SK-N-SH (cell line): ENCODE measurements around the gene DUXB.

ENCODE experiments used
- CTCF ChIP-seq: fragments of 200-600 bp; sonication (generic); IDR thresholded peaks from 2 replicates; pipeline ENCODE4 v1.6.1; 2017; ENCODE audit warnings: antibody characterized with exemption, mild to moderate bottlenecking, moderate library complexity
- EP300 ChIP-seq, 2 experiments: IDR thresholded peaks; 2 replicates each; pipeline versions ENCODE4 v1.4.0 to v1.6.1; 2012; ENCODE audit warnings: borderline replicate concordance in 1 of 2, low read depth in 1 of 2, low read length in 1 of 2
- SMC3 ChIP-seq: IDR thresholded peaks from 2 replicates; pipeline ENCODE4 v1.6.1; 2012; ENCODE audit warnings: low read depth, low read length, improper control_type of control experiment
- TCF12 ChIP-seq: IDR thresholded peaks from 2 replicates; pipeline ENCODE4 v1.4.0; 2012
- USF2 ChIP-seq: fragments of 150-350 bp; IDR thresholded peaks from 2 replicates; pipeline ENCODE4 v1.6.1; 2017; ENCODE audit warnings: antibody characterized with exemption, low read length, low read depth, borderline replicate concordance

- TF ChIP-seq CTCF, result no peak
- TF ChIP-seq EP300 (IDR thresholded peaks at IDR 0.05; ENCODE audit: borderline replicate concordance in 1 of 2, low read depth in 1 of 2, low read length in 1 of 2), result no peak
- TF ChIP-seq SMC3, result no peak
- TF ChIP-seq TCF12, result no peak
- TF ChIP-seq USF2, result no peak
Observed at GRCh38 chr16:75687361-75687760, 13.9 kb downstream of the DUXB start.
